ENCODE results near the gene MAML2.
A peak's percentile ranks its signal among the peaks of the same experiment; 100 is the strongest.

The MAML2 gene

GRCh38 chr11:96318399-96318798 is 24.6 kb downstream of the MAML2 start:
- no peak for DNase-seq (ENCODE audit: low spot score)

GRCh38 chr11:96317985-96318384 is 25.0 kb downstream of the MAML2 start:
- no peak for DNase-seq (ENCODE audit: low spot score)

GRCh38 chr11:96317571-96317970 is 25.4 kb downstream of the MAML2 start:
- DNase-seq (ENCODE audit: low spot score), result peak; percentile 39

- DNase-seq (ENCODE audit: low spot score), result no peak
These were observed 26.1 kb downstream of the MAML2 start for GRCh38 chr11:96316869-96317268.

GRCh38 chr11:96315476-96315875 is 27.5 kb downstream of the MAML2 start:
- DNase-seq (ENCODE audit: low spot score), result no peak

GRCh38 chr11:96314326-96315020 is 28.5 kb downstream of the MAML2 start:
- no peak for DNase-seq (ENCODE audit: low spot score)

- no peak for DNase-seq (ENCODE audit: low spot score)
These were observed 29.8 kb downstream of the MAML2 start for GRCh38 chr11:96313163-96313562.

GRCh38 chr11:96311120-96311568 is 31.9 kb downstream of the MAML2 start:
- DNase-seq (ENCODE audit: low spot score), result no peak

GRCh38 chr11:96310236-96310635 is 32.8 kb downstream of the MAML2 start:
- DNase-seq (ENCODE audit: low spot score), result no peak

GRCh38 chr11:96309643-96310017 is 33.4 kb downstream of the MAML2 start:
- no peak for DNase-seq (ENCODE audit: low spot score)

GRCh38 chr11:96309016-96309642 is 33.9 kb downstream of the MAML2 start:
- DNase-seq (ENCODE audit: low spot score), result no peak

- no peak for DNase-seq (ENCODE audit: low spot score)
These were observed 35.2 kb downstream of the MAML2 start for GRCh38 chr11:96307776-96308140.

- DNase-seq (ENCODE audit: low spot score), result peak; percentile 74
These were observed 35.8 kb downstream of the MAML2 start for GRCh38 chr11:96306933-96307775.

GRCh38 chr11:96306600-96306932 is 36.4 kb downstream of the MAML2 start:
- DNase-seq (ENCODE audit: low spot score), result no peak

- no peak for DNase-seq (ENCODE audit: low spot score)
These were observed 36.9 kb downstream of the MAML2 start for GRCh38 chr11:96306071-96306470.

GRCh38 chr11:96303980-96304379 is 39.0 kb downstream of the MAML2 start:
- DNase-seq (ENCODE audit: low spot score), result no peak

- no peak for DNase-seq (ENCODE audit: low spot score)
These were observed 39.9 kb downstream of the MAML2 start for GRCh38 chr11:96303064-96303463.

GRCh38 chr11:96301818-96302217 is 41.2 kb downstream of the MAML2 start:
- no peak for DNase-seq (ENCODE audit: low spot score)

GRCh38 chr11:96299155-96299888 is 43.7 kb downstream of the MAML2 start:
- DNase-seq (ENCODE audit: low spot score), result no peak

- DNase-seq (ENCODE audit: low spot score), result no peak
These were observed 47.6 kb downstream of the MAML2 start for GRCh38 chr11:96295369-96295768.

- DNase-seq (ENCODE audit: low spot score), result no peak
These were observed 48.7 kb downstream of the MAML2 start for GRCh38 chr11:96294289-96294688.

- DNase-seq (ENCODE audit: low spot score), result no peak
These were observed 49.4 kb downstream of the MAML2 start for GRCh38 chr11:96293598-96294021.
